ENCODE measurements around the gene STX4. TPM values are rescaled to one million over a fixed set of nuclear protein-coding genes. Genes with fewer than 3 reads are reported as not detected.

The STX4 gene
- total RNA-seq, 1 donor = 26.8 TPM

DNA sequence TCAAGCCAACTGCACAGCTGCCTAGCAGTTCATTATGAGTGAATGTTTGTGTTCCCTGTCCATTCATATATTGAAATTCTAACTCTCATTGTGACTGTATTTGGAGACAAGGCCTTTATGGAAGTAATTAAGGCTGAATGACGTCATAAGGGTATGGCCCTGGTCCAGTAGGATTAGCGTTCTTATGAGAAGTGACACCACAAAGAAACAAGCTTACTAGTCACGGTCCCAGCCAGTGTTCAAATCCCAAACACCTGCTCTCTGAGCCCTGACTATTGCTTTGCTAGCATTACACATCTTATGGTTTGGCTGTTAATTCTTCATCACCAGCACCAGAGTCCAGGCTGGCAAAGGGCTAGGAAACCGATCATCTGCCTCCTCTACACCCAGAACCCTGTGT, 38.5 kb downstream of the STX4 start:
- Histone ChIP-seq H2AFZ (ENCODE audit: low read length) (no peak overlapping the region), H3K4me3 (ENCODE audit: insufficient read depth, low read length) (peak overlapping the region; percentile 94), H3K4me2 (ENCODE audit: insufficient read depth, low read length) (peak overlapping the region; percentile 98), H3K27ac (ENCODE audit: low read depth, low read length) (peak overlapping the region; percentile 93), H3K9me3 (ENCODE audit: low read depth, low read length) (no peaks in the 10 kb centered on the region), H3K27me3 (ENCODE audit: insufficient read depth, low read length) (no peaks in the 10 kb centered on the region), H3K4me1 (ENCODE audit: insufficient read depth, low read length) (peaks cover 22% of the 10 kb centered on the region), H3K36me3 (ENCODE audit: insufficient read depth, low read length) (peaks cover 7% of the 10 kb centered on the region), H3K79me2 (ENCODE audit: insufficient read depth, low read length) (peaks cover 84% of the 10 kb centered on the region), H4K20me1 (ENCODE audit: insufficient read depth, low read length) (peaks cover 3% of the 10 kb centered on the region)
- DNase-seq (ENCODE audit: insufficient read length, low spot score, missing footprints) = peak; percentile 97
- TF ChIP-seq, protein P1, sequence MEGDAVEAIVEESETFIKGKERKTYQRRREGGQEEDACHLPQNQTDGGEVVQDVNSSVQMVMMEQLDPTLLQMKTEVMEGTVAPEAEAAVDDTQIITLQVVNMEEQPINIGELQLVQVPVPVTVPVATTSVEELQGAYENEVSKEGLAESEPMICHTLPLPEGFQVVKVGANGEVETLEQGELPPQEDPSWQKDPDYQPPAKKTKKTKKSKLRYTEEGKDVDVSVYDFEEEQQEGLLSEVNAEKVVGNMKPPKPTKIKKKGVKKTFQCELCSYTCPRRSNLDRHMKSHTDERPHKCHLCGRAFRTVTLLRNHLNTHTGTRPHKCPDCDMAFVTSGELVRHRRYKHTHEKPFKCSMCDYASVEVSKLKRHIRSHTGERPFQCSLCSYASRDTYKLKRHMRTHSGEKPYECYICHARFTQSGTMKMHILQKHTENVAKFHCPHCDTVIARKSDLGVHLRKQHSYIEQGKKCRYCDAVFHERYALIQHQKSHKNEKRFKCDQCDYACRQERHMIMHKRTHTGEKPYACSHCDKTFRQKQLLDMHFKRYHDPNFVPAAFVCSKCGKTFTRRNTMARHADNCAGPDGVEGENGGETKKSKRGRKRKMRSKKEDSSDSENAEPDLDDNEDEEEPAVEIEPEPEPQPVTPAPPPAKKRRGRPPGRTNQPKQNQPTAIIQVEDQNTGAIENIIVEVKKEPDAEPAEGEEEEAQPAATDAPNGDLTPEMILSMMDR (IDR thresholded peaks at IDR 0.05; ENCODE audit: extremely low read depth, low read depth, low read length) = no peak

DNA sequence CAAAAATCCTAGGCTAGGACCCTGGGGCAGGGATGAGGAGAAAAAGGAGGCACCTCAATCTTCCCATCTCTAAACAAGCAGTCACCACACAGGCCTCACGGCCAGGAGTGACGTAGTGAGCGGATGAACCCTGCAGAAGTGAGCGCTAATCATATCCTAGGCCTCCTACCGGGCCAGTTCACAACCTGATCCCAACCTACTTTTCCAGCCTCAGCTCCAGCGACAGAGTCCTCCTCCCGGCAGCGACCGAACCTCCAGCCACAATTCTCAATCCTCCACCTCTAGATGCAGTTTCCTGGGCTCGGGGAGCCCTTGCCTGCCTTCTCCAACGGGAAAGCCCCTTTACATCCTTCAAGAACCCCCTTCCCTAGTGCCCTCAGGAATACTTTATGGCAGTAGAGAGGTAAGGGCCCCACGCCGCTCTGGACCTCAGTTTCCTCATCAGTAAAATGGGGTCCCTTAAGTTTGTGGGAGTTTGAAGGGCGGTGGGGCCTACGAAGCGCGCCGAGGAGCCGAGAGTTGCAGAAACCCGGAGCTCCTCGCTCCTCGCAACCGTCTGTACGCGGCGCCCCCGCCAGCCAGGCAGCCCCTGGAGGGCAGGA, 39.3 kb downstream of the STX4 start:
- Histone ChIP-seq H3K9me3 (ENCODE audit: low read depth, low read length) (no peaks in the 10 kb centered on the region), H4K20me1 (ENCODE audit: insufficient read depth, low read length) (peaks cover 5% of the 10 kb centered on the region), H3K79me2 (ENCODE audit: insufficient read depth, low read length) (peaks cover 85% of the 10 kb centered on the region), H3K27ac (ENCODE audit: low read depth, low read length) (peak overlapping the region; percentile 93), H2AFZ (ENCODE audit: low read length) (peak overlapping the region; percentile 88), H3K27me3 (ENCODE audit: insufficient read depth, low read length) (no peaks in the 10 kb centered on the region), H3K4me1 (ENCODE audit: insufficient read depth, low read length) (peaks cover 22% of the 10 kb centered on the region), H3K36me3 (ENCODE audit: insufficient read depth, low read length) (peaks cover 15% of the 10 kb centered on the region), H3K4me3 (ENCODE audit: insufficient read depth, low read length) (peak overlapping the region; percentile 94), H3K4me2 (ENCODE audit: insufficient read depth, low read length) (peak overlapping the region; percentile 98)
- TF ChIP-seq, protein P1 (IDR thresholded peaks at IDR 0.05; ENCODE audit: extremely low read depth, low read depth, low read length) = no peak
- DNase-seq (ENCODE audit: insufficient read length, low spot score, missing footprints) = peak; percentile 96

DNA sequence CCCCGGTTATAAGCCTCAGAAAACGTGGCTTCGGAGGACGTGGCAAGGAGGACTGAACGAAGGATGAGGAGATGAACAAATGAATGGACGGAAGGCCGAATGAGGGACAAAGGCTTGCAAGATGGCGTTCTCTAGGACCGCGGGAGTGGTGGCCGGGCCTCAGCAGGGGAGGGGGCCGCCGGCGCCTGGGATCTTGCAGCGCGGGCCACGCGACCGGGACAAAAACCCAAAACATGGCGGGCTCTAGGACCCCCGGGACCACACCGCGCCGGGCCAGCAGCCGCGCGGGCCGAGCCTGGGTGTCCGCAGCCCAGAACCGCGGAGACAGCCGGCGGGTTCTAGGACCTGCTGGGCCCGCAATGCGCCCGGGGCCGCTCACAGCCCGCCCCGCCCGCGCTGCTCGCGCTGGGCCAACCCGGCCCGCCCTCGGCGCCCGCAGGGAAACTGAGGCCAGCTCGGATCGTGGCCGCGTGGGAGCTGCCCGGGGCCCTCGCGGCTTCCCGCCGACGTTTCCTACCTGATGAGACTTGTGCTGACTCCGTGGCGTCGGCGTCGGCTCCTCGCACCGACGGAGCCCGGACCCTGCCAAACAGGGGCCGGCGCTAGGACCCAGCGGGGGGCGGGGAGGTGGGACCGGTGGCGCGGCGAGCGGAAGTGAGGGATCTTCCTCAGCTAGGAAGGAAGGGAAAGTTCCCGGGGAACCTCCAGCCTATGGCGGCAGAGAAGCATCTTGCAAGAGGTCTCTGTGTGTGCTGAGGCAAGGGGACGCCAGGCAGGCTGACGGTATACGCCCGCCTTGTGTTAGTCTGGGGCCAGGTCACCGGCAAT, 40.0 kb downstream of the STX4 start:
- H3K27me3 ChIP-seq (ENCODE audit: insufficient read depth, low read length) = no peaks in the 10 kb centered on the region
- peaks cover 22% of the 10 kb centered on the region for H3K4me1 ChIP-seq (ENCODE audit: insufficient read depth, low read length)
- H2AFZ ChIP-seq (ENCODE audit: low read length) = peak overlapping the region; percentile 88
- peaks cover 21% of the 10 kb centered on the region for H3K36me3 ChIP-seq (ENCODE audit: insufficient read depth, low read length)
- peak; percentile 99 for DNase-seq (ENCODE audit: insufficient read length, low spot score, missing footprints)
- peaks cover 5% of the 10 kb centered on the region for H4K20me1 ChIP-seq (ENCODE audit: insufficient read depth, low read length)
- peak overlapping the region; percentile 98 for H3K4me2 ChIP-seq (ENCODE audit: insufficient read depth, low read length)
- TF ChIP-seq, protein P1 (IDR thresholded peaks at IDR 0.05; ENCODE audit: extremely low read depth, low read depth, low read length) = no peak
- H3K4me3 ChIP-seq (ENCODE audit: insufficient read depth, low read length) = peak overlapping the region; percentile 94
- H3K79me2 ChIP-seq (ENCODE audit: insufficient read depth, low read length) = peaks cover 88% of the 10 kb centered on the region
- H3K27ac ChIP-seq (ENCODE audit: low read depth, low read length) = peak overlapping the region; percentile 93
- no peaks in the 10 kb centered on the region for H3K9me3 ChIP-seq (ENCODE audit: low read depth, low read length)

All from osteoblast (primary cell).